A673 (cell line): ENCODE data around the gene RIIAD1.

Experiments used
- EZH2 ChIP-seq: fragments of 200-600 bp; sonication (generic); IDR thresholded peaks from 2 replicates; pipeline ENCODE4 v1.6.1; 2017; ENCODE audit warnings: borderline replicate concordance, low read depth, mild to moderate bottlenecking, mixed read lengths, antibody characterized with exemption, low read length; ENCODE audit not compliant: poor library complexity, severe bottlenecking
- TF ChIP-seq, protein P1 (sequence below): fragments of 300-800, 200-600 bp; sonication (generic); conservative IDR thresholded peaks from 2 replicates; pipeline ENCODE4 v1.5.1; 2017; ENCODE audit warnings: low read depth, mild to moderate bottlenecking, antibody characterized with exemption, low read length, moderate library complexity, mixed read lengths

DNA sequence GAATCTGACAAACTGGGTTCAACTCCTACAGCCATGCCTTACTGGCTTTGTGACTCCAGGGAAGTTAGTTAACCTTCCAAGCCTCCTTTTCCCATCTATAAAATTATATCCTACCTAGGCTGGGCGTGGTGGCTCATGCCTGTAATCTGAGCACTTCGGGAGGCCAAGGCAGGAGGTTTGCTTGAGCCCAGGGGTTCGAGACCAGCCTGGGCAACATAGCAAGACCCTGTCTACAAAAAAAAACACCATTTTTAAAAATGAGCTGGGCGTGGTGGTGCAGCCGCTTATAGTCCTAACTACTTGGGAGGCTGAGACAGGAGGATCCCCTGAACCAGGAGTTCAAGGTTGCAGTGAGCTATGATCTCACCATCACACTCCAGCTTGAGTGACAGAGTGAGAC lies 19.8 kb upstream of the RIIAD1 start:
- TF ChIP-seq, protein P1, sequence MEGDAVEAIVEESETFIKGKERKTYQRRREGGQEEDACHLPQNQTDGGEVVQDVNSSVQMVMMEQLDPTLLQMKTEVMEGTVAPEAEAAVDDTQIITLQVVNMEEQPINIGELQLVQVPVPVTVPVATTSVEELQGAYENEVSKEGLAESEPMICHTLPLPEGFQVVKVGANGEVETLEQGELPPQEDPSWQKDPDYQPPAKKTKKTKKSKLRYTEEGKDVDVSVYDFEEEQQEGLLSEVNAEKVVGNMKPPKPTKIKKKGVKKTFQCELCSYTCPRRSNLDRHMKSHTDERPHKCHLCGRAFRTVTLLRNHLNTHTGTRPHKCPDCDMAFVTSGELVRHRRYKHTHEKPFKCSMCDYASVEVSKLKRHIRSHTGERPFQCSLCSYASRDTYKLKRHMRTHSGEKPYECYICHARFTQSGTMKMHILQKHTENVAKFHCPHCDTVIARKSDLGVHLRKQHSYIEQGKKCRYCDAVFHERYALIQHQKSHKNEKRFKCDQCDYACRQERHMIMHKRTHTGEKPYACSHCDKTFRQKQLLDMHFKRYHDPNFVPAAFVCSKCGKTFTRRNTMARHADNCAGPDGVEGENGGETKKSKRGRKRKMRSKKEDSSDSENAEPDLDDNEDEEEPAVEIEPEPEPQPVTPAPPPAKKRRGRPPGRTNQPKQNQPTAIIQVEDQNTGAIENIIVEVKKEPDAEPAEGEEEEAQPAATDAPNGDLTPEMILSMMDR, result no peak
- no peak for TF ChIP-seq EZH2
